HG03565 (cell line): ENCODE results near the gene RPS2.

Experiments
- ATAC-seq: cut with Tn5 transposase; IDR thresholded peaks from one replicate; pipeline ENCODE4 v1.9.1; 2021; ENCODE audit warnings: mild to moderate bottlenecking, moderate library complexity; ENCODE audit not compliant: unreplicated experiment

RPS2 gene

DNA sequence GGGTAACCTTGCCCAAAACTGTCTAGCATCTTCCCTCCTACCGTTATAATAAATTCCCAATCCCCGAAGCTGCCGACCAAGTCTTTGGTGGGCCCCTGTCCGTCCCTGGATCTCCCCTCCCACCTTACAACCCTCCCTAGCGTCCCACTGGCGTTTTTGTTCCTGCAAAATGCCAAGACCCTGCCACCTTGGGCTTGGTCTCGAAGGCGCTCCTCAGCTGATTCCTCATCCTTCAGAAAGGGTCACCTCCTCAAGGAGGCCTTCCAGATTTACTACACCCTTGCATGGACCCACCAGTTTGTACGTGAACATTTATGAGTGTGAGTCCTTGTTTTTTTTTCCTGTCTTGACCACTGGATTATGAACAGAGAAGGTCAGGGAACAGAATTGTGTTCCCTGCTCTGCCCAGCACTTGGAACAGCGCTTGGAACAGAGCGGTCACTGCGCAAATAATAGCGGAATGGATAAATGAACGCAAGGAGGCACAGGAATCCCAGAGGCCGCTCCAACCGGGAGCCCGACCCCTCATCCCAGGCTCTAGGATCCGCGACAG is 18.4 kb upstream of the RPS2 start:
- ATAC-seq: no peak

DNA sequence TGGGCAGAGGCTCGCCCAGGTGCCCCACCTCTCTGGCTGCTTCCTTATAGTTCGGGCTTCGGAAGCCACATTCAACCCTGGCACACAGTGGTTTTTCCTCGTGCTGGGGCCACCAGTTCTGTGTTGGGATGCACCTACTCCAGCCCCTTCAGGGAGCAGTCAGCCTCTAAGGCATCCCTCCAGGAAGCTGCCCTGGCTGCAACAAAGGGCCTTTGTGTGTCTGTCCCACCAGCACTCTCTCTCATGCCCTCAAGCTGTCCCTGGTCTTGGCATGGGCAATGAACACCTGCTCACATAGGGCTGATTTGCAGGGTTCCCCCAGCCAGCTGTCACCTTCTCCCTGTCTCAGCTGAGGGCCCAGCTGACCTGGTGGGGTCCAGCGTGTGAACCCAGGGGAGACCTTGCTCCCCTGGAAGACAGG is 17.4 kb upstream of the RPS2 start:
- ATAC-seq: no peak

- ATAC-seq: no peak
Measured at GRCh38 chr16:1981398-1981836, 16.8 kb upstream of the RPS2 start, which contains the start of gene NOXO1. NOXO1 (minus strand) TSS chr16:1981469; CDS start chr16:1981179, 290 bp downstream.

DNA sequence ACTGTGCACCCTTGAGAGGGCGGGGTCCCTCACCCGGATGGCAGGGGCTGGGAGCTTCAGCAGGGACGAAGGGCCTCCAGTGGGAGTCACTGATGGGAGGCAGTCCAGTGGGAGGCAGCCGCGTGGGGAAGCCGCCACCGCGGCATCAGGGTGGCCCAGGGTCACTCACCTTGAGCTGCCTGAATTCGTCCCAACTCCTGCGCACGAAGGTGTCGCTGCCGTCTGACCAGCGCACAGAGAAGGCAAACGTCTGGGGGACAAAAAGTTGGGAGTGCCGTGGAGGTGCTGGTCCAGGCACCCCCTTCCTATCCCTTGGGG is 16.1 kb upstream of the RPS2 start:
- ATAC-seq: no peak

DNA sequence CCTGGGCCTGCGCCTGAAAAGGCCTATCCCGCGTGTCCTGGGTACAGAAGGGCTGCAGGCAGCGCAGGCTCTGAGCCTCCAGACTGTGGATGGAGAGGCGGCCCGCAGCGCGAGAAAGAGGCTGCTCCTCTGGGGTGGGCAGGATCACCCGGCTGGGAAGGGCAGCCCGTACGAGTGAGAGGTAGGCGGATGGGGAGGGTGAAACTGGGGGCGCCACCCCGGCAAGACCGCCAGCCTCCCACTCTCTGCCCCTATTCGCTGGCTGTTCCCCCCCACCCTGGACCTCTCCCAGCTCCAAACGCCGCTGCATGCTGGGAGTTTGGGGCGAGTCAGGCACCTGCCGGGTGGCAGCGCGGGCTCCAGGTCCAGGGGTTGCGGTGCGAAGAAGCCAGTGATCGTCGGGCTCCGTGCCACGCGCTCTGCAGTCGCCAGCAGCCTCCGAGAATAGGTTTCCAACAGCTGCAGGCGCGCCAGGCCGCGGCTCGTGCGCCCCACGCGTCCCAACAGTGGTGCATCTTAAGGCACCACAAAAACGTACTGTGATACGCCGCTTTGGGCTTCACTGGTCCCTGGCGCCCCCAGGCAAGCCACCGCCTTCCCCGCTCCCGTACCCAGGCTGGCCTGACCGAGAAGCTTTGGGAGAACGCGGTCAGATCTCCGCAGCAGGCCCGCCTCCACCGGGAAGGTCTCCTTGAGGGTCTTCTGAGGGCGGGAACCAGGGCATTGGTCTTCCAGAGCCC is 15.6 kb upstream of the RPS2 start:
- no peak for ATAC-seq

DNA sequence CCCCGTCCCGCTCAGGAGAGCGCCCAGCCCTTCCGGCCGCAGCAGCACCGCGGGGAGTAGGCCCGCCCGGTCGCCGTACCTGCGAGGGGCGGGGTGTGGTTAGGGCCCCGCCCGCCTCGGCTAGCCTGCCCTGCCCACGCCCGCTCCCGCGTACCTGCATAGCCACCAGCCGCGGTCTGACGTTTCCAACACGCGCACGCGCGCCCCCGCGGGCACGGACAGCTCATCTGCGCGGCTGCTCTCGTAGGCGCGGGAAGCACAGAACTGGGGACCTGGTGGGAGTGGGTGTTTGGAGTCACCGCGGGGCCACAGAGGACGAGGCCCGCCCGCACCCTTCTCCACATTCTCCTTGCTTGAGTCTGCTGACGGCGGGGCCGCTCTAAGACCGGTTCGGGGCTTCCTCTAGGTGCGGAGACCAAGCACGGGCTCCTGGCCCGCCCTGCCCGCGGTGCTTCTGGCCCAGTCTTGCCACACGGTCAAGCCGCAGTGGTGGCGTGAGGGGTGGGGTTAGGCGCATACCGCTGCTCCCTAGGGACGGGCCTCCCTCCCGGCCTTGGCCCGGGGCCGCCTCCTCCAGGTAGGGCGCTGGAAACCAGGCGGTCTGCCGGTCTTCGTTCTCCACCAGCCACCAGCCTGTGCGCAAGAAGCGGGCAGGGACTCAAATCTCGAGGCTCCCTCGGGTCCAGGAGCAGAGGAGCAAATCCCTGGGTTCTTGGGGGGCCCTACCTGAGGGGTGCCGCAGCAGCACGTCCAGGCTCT is 14.8 kb upstream of the RPS2 start:
- no peak for ATAC-seq

DNA sequence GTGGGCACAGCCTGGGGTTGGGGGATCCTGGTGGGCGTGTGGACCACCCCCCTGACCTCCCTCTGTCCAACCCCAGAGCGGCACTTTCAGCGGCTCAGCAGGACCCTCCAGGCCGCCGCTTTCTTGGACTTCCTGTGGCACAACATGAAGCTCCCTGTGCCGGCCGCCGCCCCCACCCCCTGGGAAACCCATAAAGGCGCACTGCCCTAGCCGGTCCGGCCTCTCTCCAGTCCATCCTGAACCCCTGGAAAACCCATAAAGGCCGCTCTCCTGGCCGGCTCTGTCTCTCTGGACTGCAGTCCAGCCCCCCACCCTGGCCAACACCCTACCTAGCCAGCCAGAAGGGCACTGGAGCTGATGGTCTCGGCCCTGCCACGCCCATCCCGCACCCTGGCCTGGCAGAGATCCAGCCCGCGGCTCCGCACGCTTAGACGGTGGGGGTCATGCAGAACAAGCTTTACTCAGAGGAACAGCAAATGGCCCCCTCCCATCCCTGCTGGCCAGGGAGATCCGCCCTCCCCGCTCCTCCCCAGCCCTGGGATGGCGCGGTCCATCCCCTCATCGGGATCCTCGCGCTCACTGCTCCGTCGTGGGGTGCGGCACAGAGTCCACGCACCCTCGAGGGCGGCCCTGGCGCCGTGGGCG is 14.0 kb upstream of the RPS2 start:
- ATAC-seq: no peak

GRCh38 chr16:1977875-1978268 is 13.2 kb upstream of the RPS2 start:
- no peak for ATAC-seq

DNA sequence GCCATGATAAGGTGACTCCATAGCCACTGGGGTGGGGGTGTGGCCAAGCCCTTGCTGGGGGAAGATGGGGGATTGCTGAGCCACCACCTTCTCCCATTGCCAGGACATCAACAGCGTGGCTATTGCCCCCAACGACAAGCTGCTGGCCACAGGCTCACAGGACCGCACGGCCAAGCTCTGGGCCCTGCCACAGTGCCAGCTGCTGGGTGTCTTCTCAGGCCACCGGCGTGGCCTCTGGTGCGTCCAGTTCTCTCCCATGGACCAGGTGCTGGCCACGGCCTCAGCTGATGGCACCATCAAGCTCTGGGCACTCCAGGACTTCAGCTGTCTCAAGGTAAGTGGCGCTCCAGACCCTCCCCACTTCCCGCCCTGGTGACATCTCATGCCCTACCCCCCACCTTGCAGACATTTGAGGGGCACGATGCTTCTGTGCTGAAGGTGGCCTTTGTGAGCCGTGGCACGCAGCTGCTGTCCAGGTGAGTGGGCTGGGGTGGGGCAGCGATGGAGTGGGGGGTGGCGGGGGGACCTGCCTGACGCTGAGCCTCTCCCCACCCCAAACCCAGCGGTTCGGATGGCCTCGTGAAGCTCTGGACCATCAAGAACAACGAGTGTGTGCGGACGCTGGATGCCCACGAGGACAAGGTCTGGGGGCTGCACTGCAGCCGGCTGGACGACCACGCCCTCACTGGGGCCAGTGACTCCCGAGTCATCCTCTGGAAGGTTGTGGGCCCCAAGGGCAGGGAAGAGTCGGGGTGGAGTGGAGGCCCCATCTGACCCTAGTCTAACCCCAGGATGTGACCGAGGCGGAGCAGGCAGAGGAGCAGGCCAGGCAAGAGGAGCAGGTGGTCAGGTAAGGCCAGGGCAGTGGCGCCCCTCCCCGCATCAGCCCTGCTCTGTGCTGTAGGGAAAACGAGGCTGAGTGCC is 12.6 kb upstream of the RPS2 start:
- no peak for ATAC-seq

- no peak for ATAC-seq
Measured at GRCh38 chr16:1976216-1976520, 11.5 kb upstream of the RPS2 start.

GRCh38 chr16:1975432-1976215 is 11.0 kb upstream of the RPS2 start:
- no peak for ATAC-seq

- ATAC-seq: no peak
Measured at GRCh38 chr16:1974157-1975070, 9.8 kb upstream of the RPS2 start.

GRCh38 chr16:1973461-1974156 is 9.0 kb upstream of the RPS2 start:
- ATAC-seq: no peak

DNA sequence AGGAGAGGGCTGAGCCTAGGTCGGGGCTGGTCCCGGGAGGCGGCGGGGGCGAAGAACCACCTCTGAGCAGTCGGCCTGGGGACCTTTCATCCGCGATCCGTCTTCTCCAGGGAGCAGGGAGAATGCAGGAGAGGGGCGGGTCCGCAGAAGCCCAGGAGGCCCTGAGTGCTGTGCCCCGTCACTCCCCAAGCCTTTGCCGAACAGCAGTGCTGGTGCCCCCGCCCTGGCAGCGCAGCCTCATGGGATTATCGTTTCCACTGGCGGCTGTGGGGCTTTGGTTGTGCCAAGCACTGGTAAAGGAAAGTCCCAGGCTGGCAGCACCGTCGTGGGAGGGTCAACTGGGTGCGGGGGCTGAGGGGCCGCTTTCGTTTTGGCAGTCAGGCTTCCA is 7.9 kb upstream of the RPS2 start:
- ATAC-seq: no peak

- ATAC-seq: peak; percentile 73
Measured at GRCh38 chr16:1971796-1972489, 7.3 kb upstream of the RPS2 start, which contains the start of gene TBL3. TBL3 (plus strand) TSS chr16:1972053; CDS start chr16:1972165, 112 bp downstream.

DNA sequence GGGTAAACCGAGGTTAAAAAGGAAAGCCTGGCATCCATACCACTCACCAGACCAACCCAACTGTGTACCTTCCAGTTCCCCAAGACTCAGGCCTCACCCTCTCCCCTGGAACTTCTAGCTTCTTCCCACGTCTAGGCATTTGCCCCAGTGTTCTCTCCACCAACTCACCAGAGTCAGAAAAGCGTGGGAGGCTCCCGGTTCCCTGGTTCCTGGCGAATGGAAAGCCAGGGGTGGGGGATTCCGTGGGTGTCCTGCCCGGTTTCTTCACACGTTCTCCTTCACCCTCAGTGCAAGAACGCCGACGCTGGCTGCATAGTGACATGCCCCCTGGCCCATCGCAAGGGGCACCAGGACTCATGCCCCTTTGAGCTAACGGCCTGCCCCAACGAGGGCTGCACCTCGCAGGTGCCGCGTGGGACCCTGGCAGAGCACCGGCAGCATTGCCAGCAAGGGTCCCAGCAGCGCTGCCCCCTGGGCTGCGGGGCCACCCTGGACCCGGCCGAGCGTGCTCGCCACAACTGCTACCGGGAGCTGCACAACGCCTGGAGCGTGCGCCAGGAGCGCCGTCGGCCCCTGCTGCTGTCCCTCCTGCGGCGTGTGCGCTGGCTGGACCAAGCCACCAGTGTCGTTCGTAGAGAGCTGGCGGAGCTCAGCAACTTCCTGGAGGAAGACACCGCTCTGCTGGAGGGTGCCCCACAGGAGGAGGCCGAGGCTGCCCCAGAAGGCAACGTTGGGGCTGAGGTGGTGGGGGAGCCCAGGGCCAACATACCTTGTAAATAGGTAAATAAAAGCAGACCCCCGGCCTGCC is 3.7 kb upstream of the RPS2 start:
- no peak for ATAC-seq

GRCh38 chr16:1966460-1966859 is 1.8 kb upstream of the RPS2 start, which contains the start of gene RNF151:
RNF151 (plus strand) TSS chr16:1966856; CDS start chr16:1966882, 26 bp downstream.
- ATAC-seq: no peak
